Heart left ventricle (tissue), 13 donors: ENCODE data around the gene VAC14.

Experiments used
- POLR2A ChIP-seq, 2 donors: fragments of 450-650 bp; IDR thresholded peaks; one replicate each; pipeline ENCODE4 v1.6.1; 2017; ENCODE audit warnings: antibody characterized with exemption in 2 of 2, mild to moderate bottlenecking in 2 of 2, moderate library complexity in 2 of 2
- TF ChIP-seq, protein P1 (sequence below), 12 donors: fragments of 200-600 bp; sonication (generic) in 4 of 12; IDR thresholded peaks; one replicate each; pipeline versions ENCODE4 v1.5.0 to v1.8.0; 2018 to 2022; ENCODE audit warnings: antibody characterized with exemption in 12 of 12, mild to moderate bottlenecking in 5 of 12
- donor health status: ischemic (EF 13 %, LVEDD 7.1; RV severe dilation, severe dysfunction).
- donor health status: DM: no; HTN: yes; CAD: no.
- donor health status: DM: no; HTN: no; CAD: no.
- donor health status: ischemic (EF 25% LVEDD 6.9; RV normal size, moderate dysfunction).
- donor health status: ischemic (EF 25% LVEDD 5.7; RV mildly dilated, moderate dysfunction).
- donor health status: ischemic (EF 35%, LVEDD 5.7; RV mildly dilated, moderate dysfunction).
- donor health status: nonischemic (EF 11% LVEDD 7.7; RV severe dilation, severe dysfunction).
- donor health status: DM: yes; HTN: yes; CAD: no.
- donor health status: PGD.
- donor health status: ischemic (EF 29% LVEDD 5.4; RV normal size, mild dysfunction).
- donor health status: nonischemic (EF 23%, LVEDD 6.1; RV moderate dilation, normal function).

DNA sequence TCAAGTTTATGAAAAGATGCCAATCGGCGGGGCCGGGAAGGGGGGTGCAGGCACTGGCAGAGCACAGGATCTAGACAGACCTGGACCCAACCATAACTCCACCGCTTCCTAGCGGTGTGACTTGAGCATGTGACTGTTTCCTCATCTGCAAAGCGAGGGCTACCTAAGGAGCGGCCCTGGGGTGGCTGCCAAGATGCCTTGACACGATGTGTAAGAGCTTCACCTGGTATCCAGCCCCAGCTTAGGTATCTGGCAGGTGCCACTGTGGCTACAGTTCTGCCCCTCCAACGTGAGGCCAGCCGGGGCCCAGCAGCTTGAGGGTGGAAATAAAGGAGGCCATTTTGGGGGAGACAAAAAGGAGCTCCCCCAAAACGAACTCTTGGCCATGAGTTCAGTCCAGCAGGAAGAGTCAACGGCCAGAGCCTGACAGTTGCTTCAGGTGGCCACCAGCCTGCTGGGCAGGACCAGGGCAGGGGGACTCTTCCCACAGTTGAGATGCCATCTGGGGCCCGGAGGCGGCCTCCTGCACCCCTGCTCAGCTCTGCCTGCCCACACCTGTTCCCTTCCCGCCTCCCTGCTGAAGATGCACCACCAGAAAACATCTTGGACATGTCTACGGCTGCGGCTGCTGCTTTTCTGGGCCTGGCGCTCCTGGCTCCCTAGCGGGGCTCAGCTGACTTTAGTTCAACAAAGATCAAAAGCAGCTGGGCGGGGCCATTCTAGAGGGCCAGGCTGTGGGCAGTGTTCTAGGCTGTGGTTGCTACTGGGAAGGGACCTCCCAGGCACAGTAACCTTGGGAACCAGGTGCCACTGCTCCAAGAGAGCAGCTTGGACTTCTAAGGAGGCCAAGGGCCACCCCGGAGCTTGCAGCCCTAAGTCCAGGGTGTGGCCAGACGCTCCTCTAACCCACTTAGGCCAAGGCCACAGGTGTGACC is 111.7 kb downstream of the VAC14 start:
- TF ChIP-seq, protein P1, sequence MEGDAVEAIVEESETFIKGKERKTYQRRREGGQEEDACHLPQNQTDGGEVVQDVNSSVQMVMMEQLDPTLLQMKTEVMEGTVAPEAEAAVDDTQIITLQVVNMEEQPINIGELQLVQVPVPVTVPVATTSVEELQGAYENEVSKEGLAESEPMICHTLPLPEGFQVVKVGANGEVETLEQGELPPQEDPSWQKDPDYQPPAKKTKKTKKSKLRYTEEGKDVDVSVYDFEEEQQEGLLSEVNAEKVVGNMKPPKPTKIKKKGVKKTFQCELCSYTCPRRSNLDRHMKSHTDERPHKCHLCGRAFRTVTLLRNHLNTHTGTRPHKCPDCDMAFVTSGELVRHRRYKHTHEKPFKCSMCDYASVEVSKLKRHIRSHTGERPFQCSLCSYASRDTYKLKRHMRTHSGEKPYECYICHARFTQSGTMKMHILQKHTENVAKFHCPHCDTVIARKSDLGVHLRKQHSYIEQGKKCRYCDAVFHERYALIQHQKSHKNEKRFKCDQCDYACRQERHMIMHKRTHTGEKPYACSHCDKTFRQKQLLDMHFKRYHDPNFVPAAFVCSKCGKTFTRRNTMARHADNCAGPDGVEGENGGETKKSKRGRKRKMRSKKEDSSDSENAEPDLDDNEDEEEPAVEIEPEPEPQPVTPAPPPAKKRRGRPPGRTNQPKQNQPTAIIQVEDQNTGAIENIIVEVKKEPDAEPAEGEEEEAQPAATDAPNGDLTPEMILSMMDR (IDR thresholded peaks at IDR 0.05), result no peak
- no peak for TF ChIP-seq POLR2A (IDR thresholded peaks at IDR 0.05)
